Gastroesophageal sphincter (tissue), 4 donors: ENCODE measurements around the gene MEGF8. TPM values are rescaled to one million over a fixed set of nuclear protein-coding genes. Genes with fewer than 3 reads are reported as not detected.

Source experiments
- ATAC-seq: fragments of 150-250 bp; one replicate; pipeline ENCODE4 v1.9.1; 2016; ENCODE audit warnings: mild to moderate bottlenecking, moderate library complexity
- H3K27ac ChIP-seq, 4 donors: fragments of 200-600 bp; sonication (generic) in 3 of 4; 1 replicate in 3 of 4; 2 replicates in 1 of 4; pipeline ENCODE4 v1.5.1; 2016 to 2019
- H3K27me3 ChIP-seq: fragments of 200-600 bp; sonication (generic); one replicate; pipeline ENCODE4 v1.5.1; 2019
- H3K36me3 ChIP-seq, 2 donors: fragments of 200-600 bp; sonication (generic); one replicate each; pipeline ENCODE4 v1.5.1; 2019; ENCODE audit warnings: control low read depth in 1 of 2
- H3K4me1 ChIP-seq, 3 donors: fragments of 200-600 bp; sonication (generic); 1 replicate in 2 of 3; 2 replicates in 1 of 3; pipeline ENCODE4 v1.5.1; 2016 to 2019; ENCODE audit warnings: control low read depth in 2 of 3
- H3K4me3 ChIP-seq, 2 donors: fragments of 200-600 bp; sonication (generic); one replicate each; pipeline ENCODE4 v1.5.1; 2019; ENCODE audit warnings: mild to moderate bottlenecking in 1 of 2, moderate library complexity in 1 of 2
- H3K9me3 ChIP-seq, 3 donors: fragments of 200-600 bp; sonication (generic); one replicate each; pipeline ENCODE4 v1.5.1; 2017 to 2019; ENCODE audit warnings: control low read depth in 2 of 3
- EP300 ChIP-seq: sonication (generic); formaldehyde crosslinking; IDR thresholded peaks from one replicate; pipeline ENCODE4 v1.6.1; 2017; ENCODE audit warnings: antibody characterized with exemption, mild to moderate bottlenecking
- POLR2A ChIP-seq, 2 donors: fragments of 450-650 bp; IDR thresholded peaks; one replicate each; pipeline ENCODE4 v1.6.1; 2017; ENCODE audit warnings: antibody characterized with exemption in 2 of 2, mild to moderate bottlenecking in 2 of 2, moderate library complexity in 1 of 2
- POLR2AphosphoS5 ChIP-seq: sonication (generic); formaldehyde crosslinking; IDR thresholded peaks from one replicate; pipeline ENCODE4 v1.6.1; 2017; ENCODE audit warnings: antibody characterized with exemption
- WGBS, 2 donors: methylation state at CpG; one replicate each; pipeline ENCODE4 v1.1.5; 2018; ENCODE audit warnings: low coverage in 1 of 2; 5-methylcytosine and 5-hydroxymethylcytosine counted together
- total RNA-seq, 4 donors: library from RNA; depleted of rRNA; stranded (reverse); fragments of >200 nt; gene quantifications; one replicate each; pipeline ENCODE4 v1.1.0, GENCODE V29; 2016
- TF ChIP-seq, protein P1 (sequence below), 4 experiments: fragments of 200-600 bp in 2 of 4; fragments of 450-650 bp in 2 of 4; sonication (generic) in 1 of 4; IDR thresholded peaks; one replicate each; pipeline ENCODE4 v1.5.1; 2017 to 2019; ENCODE audit warnings: antibody characterized with exemption in 4 of 4, mild to moderate bottlenecking in 2 of 4, moderate library complexity in 2 of 4

The MEGF8 gene
- total RNA-seq, 4 donors from 2014 or later = 13.9 to 44.4 (median 18.1) TPM

DNA sequence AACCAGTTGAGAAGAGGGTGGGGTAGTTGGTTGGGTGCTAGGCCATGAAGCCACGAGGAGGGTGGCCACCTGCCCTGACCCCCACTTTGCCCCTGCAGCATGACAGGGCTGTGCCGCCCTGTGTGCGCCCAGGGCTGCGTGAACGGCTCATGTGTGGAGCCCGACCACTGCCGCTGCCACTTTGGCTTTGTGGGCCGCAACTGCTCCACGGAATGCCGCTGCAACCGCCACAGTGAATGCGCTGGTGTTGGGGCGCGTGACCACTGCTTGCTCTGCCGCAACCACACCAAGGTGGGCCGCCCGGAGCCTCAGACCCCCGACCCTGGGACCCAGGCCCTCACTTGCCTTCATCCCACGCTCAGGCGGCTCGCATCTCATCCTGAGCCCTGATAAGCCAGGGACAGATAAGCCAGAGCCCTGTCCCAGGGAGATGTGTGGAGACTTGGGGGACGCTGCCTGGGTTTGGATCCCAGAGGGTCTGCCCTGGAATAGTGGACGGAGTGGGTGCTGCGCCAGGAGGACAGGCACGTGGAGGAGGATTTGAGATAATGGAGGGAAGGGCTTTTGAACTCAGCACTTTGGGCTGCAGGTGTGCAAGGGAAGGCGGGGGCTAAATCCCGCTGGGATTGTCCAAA is 44.1 kb downstream of the MEGF8 start:
- Histone ChIP-seq H3K27me3 (no peaks in the 10 kb centered on the region), H3K4me1 (peaks cover 0 to 25% (median 6%) of the 10 kb centered on the region in 3 donors), H3K4me3 (no peak overlapping the region), H3K9me3 (no peaks in the 10 kb centered on the region), H3K36me3 (peaks cover 0 to 60% of the 10 kb centered on the region in 2 donors), H3K27ac (no peak overlapping the region)
- 67 to 96% methylated on average over 1 to 5 of the region's 27 CpGs for WGBS, 2 donors
- no peak for TF ChIP-seq POLR2A (IDR thresholded peaks at IDR 0.05)
- TF ChIP-seq, protein P1, sequence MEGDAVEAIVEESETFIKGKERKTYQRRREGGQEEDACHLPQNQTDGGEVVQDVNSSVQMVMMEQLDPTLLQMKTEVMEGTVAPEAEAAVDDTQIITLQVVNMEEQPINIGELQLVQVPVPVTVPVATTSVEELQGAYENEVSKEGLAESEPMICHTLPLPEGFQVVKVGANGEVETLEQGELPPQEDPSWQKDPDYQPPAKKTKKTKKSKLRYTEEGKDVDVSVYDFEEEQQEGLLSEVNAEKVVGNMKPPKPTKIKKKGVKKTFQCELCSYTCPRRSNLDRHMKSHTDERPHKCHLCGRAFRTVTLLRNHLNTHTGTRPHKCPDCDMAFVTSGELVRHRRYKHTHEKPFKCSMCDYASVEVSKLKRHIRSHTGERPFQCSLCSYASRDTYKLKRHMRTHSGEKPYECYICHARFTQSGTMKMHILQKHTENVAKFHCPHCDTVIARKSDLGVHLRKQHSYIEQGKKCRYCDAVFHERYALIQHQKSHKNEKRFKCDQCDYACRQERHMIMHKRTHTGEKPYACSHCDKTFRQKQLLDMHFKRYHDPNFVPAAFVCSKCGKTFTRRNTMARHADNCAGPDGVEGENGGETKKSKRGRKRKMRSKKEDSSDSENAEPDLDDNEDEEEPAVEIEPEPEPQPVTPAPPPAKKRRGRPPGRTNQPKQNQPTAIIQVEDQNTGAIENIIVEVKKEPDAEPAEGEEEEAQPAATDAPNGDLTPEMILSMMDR (IDR thresholded peaks at IDR 0.05) = no peak
- ATAC-seq = no peak

DNA sequence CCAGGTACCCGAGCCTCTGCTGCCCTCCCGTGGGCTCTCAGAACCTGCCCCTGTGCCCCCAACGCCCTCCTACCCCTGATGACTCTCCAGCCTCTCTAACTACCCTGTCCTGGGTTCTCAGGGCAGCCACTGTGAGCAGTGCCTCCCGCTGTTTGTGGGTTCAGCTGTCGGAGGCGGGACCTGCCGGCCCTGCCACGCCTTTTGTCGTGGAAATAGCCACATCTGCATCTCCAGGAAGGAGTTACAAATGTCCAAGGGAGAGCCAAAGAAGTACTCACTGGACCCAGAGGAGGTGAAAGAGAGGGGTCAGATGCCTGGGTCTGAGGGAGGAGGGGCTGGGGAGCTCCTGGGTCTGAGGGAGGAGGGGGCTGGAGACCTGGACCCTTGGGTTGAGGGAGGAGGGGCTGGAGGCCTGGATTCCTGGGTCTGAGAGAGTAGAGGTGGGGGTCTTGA is 44.7 kb downstream of the MEGF8 start:
- peaks cover 0 to 20% (median 6%) of the 10 kb centered on the region in 3 donors for H3K4me1 ChIP-seq
- no peaks in the 10 kb centered on the region for H3K27me3 ChIP-seq
- ATAC-seq = no peak
- peaks cover 0 to 65% of the 10 kb centered on the region in 2 donors for H3K36me3 ChIP-seq
- WGBS, 2 donors = no CpG with 5 or more reads among the region's 9 CpGs
- no peak for TF ChIP-seq POLR2A (IDR thresholded peaks at IDR 0.05)
- TF ChIP-seq, protein P1 (IDR thresholded peaks at IDR 0.05) = no peak
- no peak for TF ChIP-seq POLR2AphosphoS5
- no peak for TF ChIP-seq EP300
- H3K4me3 ChIP-seq = no peak overlapping the region
- no peaks in the 10 kb centered on the region for H3K9me3 ChIP-seq
- H3K27ac ChIP-seq = no peak overlapping the region

DNA sequence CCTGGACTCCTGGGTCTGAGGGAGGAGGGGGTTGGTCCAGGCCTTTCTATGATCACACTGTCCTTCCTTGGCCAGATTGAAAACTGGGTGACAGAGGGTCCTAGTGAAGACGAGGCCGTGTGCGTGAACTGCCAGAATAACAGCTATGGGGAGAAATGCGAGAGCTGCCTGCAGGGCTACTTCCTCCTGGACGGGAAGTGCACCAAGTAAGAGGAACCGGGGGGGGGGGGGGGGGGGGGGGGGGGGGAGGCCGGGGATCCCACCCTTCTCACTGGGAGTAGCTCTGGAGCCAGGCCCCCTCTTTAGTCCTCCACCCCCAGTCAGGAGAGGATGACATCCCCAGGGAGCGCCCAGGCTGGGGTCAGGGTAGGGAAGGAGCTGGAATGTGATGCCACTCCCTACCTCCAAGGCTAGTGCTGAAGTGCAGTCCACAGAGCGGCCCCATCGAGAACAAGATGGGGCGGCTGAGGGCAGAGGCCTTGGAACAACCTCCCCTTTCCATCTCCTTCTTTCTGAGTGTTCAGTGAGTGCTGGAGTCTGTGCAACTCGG is 45.3 kb downstream of the MEGF8 start:
- Histone ChIP-seq H3K9me3 (no peaks in the 10 kb centered on the region), H3K27ac (no peak overlapping the region), H3K4me3 (no peak overlapping the region), H3K27me3 (no peaks in the 10 kb centered on the region), H3K4me1 (peaks cover 0 to 15% (median 6%) of the 10 kb centered on the region in 3 donors), H3K36me3 (peaks cover 0 to 71% of the 10 kb centered on the region in 2 donors)
- WGBS, 2 donors = 55 to 93% methylated on average over 1 to 3 of the region's 12 CpGs
- no peak for ATAC-seq
- no peak for TF ChIP-seq POLR2A (IDR thresholded peaks at IDR 0.05)
- no peak for TF ChIP-seq POLR2AphosphoS5
- TF ChIP-seq, protein P1 (IDR thresholded peaks at IDR 0.05) = no peak
- no peak for TF ChIP-seq EP300

DNA sequence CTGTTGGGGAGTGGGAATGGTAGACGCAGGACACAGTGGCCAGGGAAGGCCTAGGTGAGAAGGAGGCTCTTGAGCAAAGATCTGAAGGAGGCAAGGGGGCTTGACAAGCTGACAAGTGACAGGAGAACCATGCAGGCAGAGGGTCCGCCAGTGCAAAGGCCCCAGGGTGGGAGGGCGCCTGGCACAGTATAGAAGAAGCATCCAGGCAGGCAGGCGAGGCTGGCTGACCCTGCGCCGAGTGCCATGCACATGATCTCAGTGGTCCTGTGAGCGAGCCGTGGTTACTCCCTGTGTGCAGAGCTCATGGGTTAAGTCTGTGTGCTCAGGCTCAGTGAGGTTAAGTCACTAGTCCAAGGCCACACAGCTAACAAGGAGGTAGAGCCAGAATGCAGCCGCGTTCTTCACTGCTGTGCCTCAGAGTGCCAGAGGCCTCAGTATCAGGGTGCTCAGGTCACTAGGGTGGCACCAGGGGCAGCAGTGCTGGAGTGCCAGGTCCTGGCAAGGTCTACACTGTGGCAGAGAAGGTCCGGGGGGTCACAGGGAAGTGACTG is 49.5 kb downstream of the MEGF8 start:
- Histone ChIP-seq H3K4me1 (no peaks in the 10 kb centered on the region), H3K4me3 (no peak overlapping the region), H3K9me3 (no peaks in the 10 kb centered on the region), H3K27me3 (no peaks in the 10 kb centered on the region), H3K27ac (no peak overlapping the region), H3K36me3 (peaks cover 0 to 62% of the 10 kb centered on the region in 2 donors)
- TF ChIP-seq POLR2A (IDR thresholded peaks at IDR 0.05) (no peak), EP300 (no peak), POLR2AphosphoS5 (no peak)
- TF ChIP-seq, protein P1 (IDR thresholded peaks at IDR 0.05) = no peak
- no peak for ATAC-seq
- WGBS, 2 donors = 86% methylated on average over 4 to 7 of the region's 11 CpGs
